ENCODE data around the gene ARHGEF17.
A peak's percentile ranks its signal among the peaks of the same experiment; 100 is the strongest.

ARHGEF17 gene, protein sequence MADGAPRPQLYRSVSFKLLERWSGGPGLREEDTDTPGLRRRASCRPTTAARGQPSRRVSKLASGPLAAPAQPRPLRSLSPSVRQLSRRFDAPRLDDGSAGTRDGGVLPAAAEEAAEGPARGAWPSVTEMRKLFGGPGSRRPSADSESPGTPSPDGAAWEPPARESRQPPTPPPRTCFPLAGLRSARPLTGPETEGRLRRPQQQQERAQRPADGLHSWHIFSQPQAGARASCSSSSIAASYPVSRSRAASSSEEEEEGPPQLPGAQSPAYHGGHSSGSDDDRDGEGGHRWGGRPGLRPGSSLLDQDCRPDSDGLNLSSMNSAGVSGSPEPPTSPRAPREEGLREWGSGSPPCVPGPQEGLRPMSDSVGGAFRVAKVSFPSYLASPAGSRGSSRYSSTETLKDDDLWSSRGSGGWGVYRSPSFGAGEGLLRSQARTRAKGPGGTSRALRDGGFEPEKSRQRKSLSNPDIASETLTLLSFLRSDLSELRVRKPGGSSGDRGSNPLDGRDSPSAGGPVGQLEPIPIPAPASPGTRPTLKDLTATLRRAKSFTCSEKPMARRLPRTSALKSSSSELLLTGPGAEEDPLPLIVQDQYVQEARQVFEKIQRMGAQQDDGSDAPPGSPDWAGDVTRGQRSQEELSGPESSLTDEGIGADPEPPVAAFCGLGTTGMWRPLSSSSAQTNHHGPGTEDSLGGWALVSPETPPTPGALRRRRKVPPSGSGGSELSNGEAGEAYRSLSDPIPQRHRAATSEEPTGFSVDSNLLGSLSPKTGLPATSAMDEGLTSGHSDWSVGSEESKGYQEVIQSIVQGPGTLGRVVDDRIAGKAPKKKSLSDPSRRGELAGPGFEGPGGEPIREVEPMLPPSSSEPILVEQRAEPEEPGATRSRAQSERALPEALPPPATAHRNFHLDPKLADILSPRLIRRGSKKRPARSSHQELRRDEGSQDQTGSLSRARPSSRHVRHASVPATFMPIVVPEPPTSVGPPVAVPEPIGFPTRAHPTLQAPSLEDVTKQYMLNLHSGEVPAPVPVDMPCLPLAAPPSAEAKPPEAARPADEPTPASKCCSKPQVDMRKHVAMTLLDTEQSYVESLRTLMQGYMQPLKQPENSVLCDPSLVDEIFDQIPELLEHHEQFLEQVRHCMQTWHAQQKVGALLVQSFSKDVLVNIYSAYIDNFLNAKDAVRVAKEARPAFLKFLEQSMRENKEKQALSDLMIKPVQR (N-terminal part only)

GRCh38 chr11:73308003-73308960 lies at the start of gene ARHGEF17:
ARHGEF17 (plus strand) TSS chr11:73308276; CDS start chr11:73308639, 363 bp downstream.
- TF ChIP-seq FOXK2 (IDR thresholded peaks at IDR 0.05) (no peak), L3MBTL2 (conservative IDR thresholded peaks at IDR 0.05) (0 out of 2 replicates have a peak, but pooled peaks have one; percentile 34)
- DNase-seq (ENCODE audit: extremely low spot score): peak; percentile 67
- ChIA-PET POLR2A (interaction anchor here (1.2 to 2.0 kb wide), 5 partner anchors 9 to 27 kb away, joined by 4 to 9 read pairs (median 6); no protein-coding TSS in a partner anchor), CTCF (interaction anchor here (0.6 to 5.0 kb wide), 9 partner anchors 11 to 436 kb away, joined by 3 to 53 read pairs (median 5); no protein-coding TSS in a partner anchor)

DNA sequence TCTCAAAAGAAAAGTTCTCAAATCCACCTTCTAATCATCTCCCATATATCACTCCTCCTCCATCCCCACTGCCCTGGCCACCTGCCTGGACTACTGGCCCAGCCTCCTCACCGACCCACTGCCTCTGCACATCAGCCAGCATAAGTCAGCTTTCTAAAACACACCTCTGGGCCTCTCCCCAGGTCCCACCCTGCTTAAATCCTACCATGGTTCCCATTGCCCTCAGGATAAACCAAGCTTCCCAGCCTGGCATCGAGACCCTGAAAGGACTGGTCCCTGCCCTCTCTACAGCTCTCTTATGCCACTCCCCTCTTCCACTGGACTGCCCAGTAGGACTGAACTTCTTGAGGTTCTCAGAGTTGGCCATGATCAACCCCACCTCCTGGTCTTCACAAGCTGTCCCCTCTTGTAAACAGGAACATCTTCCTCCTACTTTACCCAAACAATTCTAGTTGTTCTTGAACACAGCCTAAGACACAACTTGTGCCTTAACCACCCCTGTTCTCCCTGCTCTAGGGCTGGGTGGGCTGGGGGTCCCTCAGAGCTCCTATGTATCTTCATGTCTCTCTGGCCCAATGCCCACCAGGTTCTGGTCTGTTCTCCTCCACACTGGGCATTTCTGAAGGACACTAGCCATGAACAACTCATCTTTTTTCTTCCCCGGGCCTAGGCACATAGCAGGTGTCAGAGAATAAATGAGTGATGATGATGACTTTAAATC lies 48.5 kb upstream of the ARHGEF17 start:
- DNase-seq (ENCODE audit: extremely low spot score): no peak
- TF ChIP-seq SP1 (IDR thresholded peaks at IDR 0.05): no peak
- no peak for TF ChIP-seq ELF4 (IDR thresholded peaks at IDR 0.05)
- no peak for TF ChIP-seq TARDBP (IDR thresholded peaks at IDR 0.05)
- no peak for TF ChIP-seq FOXK2 (IDR thresholded peaks at IDR 0.05)
- no peak for TF ChIP-seq ARNT (IDR thresholded peaks at IDR 0.05)
- no peak for TF ChIP-seq HDGF (IDR thresholded peaks at IDR 0.05; ENCODE audit: borderline replicate concordance)
- no peak for TF ChIP-seq BHLHE40 (IDR thresholded peaks at IDR 0.05; ENCODE audit: borderline replicate concordance)
- no peak for TF ChIP-seq LEF1 (IDR thresholded peaks at IDR 0.05; ENCODE audit: borderline replicate concordance)
- TF ChIP-seq FOXM1 (IDR thresholded peaks at IDR 0.05; ENCODE audit: borderline replicate concordance): no peak
- no peak for TF ChIP-seq FOXA1 (IDR thresholded peaks at IDR 0.05)
- TF ChIP-seq ZNF384 (IDR thresholded peaks at IDR 0.05): no peak
- CTCF ChIA-PET: no interaction called here
- POLR2A ChIA-PET: no interaction called here

DNA sequence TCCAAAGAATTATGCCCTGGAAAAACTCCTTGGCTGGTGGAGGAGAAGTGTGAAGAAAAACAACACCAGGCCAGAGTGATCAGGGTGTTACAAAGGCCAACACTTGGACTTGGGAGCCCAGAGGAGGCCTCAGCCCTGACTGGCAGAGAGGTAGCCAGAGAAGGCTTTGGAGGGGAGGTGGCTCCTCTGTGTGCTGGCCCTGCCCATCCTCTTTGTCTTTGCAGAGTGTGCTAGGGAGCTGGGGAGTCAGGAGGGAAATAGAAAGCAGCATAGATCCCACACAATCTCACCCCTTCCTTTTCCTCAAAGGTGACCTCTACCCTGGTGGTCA lies 48.0 kb upstream of the ARHGEF17 start:
- POLR2A ChIA-PET: no interaction called here
- DNase-seq (ENCODE audit: extremely low spot score): no peak

GRCh38 chr11:73262851-73263495 lies 45.1 kb upstream of the ARHGEF17 start:
- POLR2A ChIA-PET: no interaction called here
- CTCF ChIA-PET: interaction anchor here (1.4 to 1.5 kb wide), 2 partner anchors 10 to 26 kb away, joined by 4 to 7 read pairs; no protein-coding TSS in a partner anchor

More for the DNA sequence above, 48.0 kb upstream of the ARHGEF17 start:
- CTCF ChIA-PET: no interaction called here
- TF ChIP-seq FOXM1 (IDR thresholded peaks at IDR 0.05; ENCODE audit: borderline replicate concordance) (no peak), BHLHE40 (IDR thresholded peaks at IDR 0.05; ENCODE audit: borderline replicate concordance) (no peak), TARDBP (IDR thresholded peaks at IDR 0.05) (no peak), SUZ12 (IDR thresholded peaks at IDR 0.05) (no peak), NFRKB (IDR thresholded peaks at IDR 0.05) (no peak), FOXA1 (IDR thresholded peaks at IDR 0.05) (no peak), LEF1 (IDR thresholded peaks at IDR 0.05; ENCODE audit: borderline replicate concordance) (no peak), HDGF (IDR thresholded peaks at IDR 0.05; ENCODE audit: borderline replicate concordance) (no peak), SP1 (IDR thresholded peaks at IDR 0.05) (no peak), L3MBTL2 (conservative IDR thresholded peaks at IDR 0.05) (no peak), CTBP1 (IDR thresholded peaks at IDR 0.05; ENCODE audit: borderline replicate concordance) (no peak)

DNA sequence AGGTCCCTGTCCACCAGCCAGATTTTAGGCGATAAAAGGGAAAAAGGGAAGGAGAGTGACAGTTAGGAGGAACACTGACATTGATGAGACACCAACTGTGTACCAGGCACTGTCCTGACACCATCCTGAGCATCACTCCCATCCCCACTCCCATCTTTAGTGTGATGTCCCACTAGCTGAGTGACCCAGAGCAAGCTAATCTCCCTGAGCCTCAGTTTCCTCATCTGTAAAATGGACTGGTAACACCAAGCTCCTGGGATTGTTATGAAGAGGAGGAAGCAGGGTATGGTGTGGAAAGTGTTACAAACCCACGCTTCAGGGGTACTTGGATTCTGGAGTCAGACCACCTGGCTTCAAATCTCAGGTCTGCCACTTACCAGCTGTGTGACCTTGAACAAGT lies 44.4 kb upstream of the ARHGEF17 start:
- no peak for TF ChIP-seq ARNT (IDR thresholded peaks at IDR 0.05)
- no peak for TF ChIP-seq FOXK2 (IDR thresholded peaks at IDR 0.05)
- no peak for TF ChIP-seq SP1 (IDR thresholded peaks at IDR 0.05)
- DNase-seq (ENCODE audit: extremely low spot score): no peak
- ChIA-PET POLR2A (no interaction called here), CTCF (interaction anchor here (1.5 kb wide), 1 partner anchor 11 kb away, joined by 4 read pairs; no protein-coding TSS in a partner anchor)

More at GRCh38 chr11:73262851-73263495, 45.1 kb upstream of the ARHGEF17 start:
- DNase-seq (ENCODE audit: extremely low spot score): no peak
- TF ChIP-seq HDGF (IDR thresholded peaks at IDR 0.05; ENCODE audit: borderline replicate concordance): no peak
- TF ChIP-seq CTBP1 (IDR thresholded peaks at IDR 0.05; ENCODE audit: borderline replicate concordance): no peak
- no peak for TF ChIP-seq FOXM1 (IDR thresholded peaks at IDR 0.05; ENCODE audit: borderline replicate concordance)
- TF ChIP-seq NFRKB (IDR thresholded peaks at IDR 0.05): no peak
- TF ChIP-seq BHLHE40 (IDR thresholded peaks at IDR 0.05; ENCODE audit: borderline replicate concordance): no peak
- TF ChIP-seq TARDBP (IDR thresholded peaks at IDR 0.05): no peak
- TF ChIP-seq ELF4 (IDR thresholded peaks at IDR 0.05): no peak
- no peak for TF ChIP-seq FOXA1 (IDR thresholded peaks at IDR 0.05)
- no peak for TF ChIP-seq ARNT (IDR thresholded peaks at IDR 0.05)
- no peak for TF ChIP-seq ZNF384 (IDR thresholded peaks at IDR 0.05)
- TF ChIP-seq LEF1 (IDR thresholded peaks at IDR 0.05; ENCODE audit: borderline replicate concordance): no peak
- no peak for TF ChIP-seq FOXK2 (IDR thresholded peaks at IDR 0.05)
